SK-N-MC (cell line): ENCODE data around the gene GYS2.

Experiments
- EZH2 ChIP-seq: fragments of 200-600 bp; sonication (generic); IDR thresholded peaks from one replicate; pipeline ENCODE4 v1.6.1; 2017; ENCODE audit warnings: antibody characterized with exemption
- POLR2AphosphoS5 ChIP-seq: IDR thresholded peaks from 2 replicates; pipeline ENCODE4 v1.6.1; 2012; ENCODE audit warnings: mild to moderate bottlenecking, low read depth, low read length, borderline replicate concordance

- no peak for TF ChIP-seq POLR2AphosphoS5
- TF ChIP-seq EZH2 = no peak
These were observed 38.3 kb downstream of the GYS2 start for GRCh38 chr12:21566223-21566906.
